Measurements from ENCODE around the gene TBC1D13.

Gene TBC1D13

DNA sequence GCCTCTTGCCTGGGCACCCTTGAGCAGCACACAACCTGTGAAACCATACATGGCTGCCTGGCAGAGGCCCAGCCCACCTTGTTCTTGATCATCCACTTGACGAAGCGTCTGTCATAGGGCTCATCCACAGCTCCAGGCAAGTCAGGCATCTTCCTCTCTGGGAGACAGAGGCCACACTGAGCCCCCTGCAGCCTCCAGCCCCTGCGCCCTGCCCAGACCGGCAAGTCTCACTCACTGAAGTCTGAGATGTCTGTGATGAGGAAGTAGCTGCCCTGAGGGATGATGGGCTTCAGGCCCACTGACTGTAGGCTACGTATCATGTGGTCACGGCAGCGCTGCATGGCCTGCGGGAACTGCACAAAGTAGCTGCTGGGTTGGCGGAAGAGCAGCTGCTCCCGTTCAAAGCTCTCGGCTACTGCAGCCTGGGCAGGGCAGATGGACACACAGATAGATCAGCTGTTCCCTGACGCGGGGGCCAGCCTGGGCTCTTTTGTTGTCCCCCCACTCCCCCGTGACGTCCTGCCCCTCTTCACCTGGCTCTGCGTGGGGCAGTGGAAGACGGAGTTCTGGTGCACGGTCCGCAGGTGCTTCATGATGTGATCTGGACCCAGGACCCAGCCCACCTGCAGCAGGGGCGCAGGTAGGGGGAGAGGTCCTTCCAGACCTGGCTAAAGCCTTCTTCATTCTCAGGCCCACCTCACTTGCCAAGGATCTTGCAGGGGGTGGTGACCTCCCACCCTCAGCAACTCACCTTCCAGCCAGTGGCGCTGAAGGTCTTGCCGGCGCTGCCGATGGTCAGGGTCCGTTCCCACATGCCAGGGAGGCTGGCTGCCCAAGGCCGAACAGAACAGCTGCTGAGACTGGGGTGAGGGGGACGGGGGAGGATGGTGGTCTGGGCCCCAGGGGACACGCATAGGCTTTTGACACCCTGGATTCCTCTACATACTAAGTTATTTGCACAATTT, 48.5 kb downstream of the TBC1D13 start:
- H3K4me3 ChIP-seq (replicated peaks; ENCODE audit: insufficient read depth, low read length), result no peak overlapping the region
- TF ChIP-seq GABPA (IDR thresholded peaks at IDR 0.05; ENCODE audit: low read depth), result no peak
- no peak for TF ChIP-seq CTCF (IDR thresholded peaks at IDR 0.05; ENCODE audit: insufficient read depth, low read length)
- TF ChIP-seq POLR2AphosphoS5 (IDR thresholded peaks at IDR 0.05; ENCODE audit: low read depth), result no peak
- TF ChIP-seq, protein P1, sequence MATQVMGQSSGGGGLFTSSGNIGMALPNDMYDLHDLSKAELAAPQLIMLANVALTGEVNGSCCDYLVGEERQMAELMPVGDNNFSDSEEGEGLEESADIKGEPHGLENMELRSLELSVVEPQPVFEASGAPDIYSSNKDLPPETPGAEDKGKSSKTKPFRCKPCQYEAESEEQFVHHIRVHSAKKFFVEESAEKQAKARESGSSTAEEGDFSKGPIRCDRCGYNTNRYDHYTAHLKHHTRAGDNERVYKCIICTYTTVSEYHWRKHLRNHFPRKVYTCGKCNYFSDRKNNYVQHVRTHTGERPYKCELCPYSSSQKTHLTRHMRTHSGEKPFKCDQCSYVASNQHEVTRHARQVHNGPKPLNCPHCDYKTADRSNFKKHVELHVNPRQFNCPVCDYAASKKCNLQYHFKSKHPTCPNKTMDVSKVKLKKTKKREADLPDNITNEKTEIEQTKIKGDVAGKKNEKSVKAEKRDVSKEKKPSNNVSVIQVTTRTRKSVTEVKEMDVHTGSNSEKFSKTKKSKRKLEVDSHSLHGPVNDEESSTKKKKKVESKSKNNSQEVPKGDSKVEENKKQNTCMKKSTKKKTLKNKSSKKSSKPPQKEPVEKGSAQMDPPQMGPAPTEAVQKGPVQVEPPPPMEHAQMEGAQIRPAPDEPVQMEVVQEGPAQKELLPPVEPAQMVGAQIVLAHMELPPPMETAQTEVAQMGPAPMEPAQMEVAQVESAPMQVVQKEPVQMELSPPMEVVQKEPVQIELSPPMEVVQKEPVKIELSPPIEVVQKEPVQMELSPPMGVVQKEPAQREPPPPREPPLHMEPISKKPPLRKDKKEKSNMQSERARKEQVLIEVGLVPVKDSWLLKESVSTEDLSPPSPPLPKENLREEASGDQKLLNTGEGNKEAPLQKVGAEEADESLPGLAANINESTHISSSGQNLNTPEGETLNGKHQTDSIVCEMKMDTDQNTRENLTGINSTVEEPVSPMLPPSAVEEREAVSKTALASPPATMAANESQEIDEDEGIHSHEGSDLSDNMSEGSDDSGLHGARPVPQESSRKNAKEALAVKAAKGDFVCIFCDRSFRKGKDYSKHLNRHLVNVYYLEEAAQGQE (IDR thresholded peaks at IDR 0.05; ENCODE audit: insufficient replicate concordance, low read depth), result no peak
- TF ChIP-seq SPI1 (IDR thresholded peaks at IDR 0.05; ENCODE audit: borderline replicate concordance, low read depth), result no peak
- no peak overlapping the region for H3K27ac ChIP-seq (replicated peaks)
- H3K27me3 ChIP-seq (ENCODE audit: insufficient read depth, poor library complexity, severe bottlenecking), result no peaks in the 10 kb centered on the region
- no peak for DNase-seq (ENCODE audit: low read depth in 1 of 2, low spot score in 1 of 2)

GRCh38 chr9:128836509-128837145, 49.6 kb downstream of the TBC1D13 start:
- H3K4me3 ChIP-seq (replicated peaks; ENCODE audit: insufficient read depth, low read length), result no peak overlapping the region
- H3K27me3 ChIP-seq (ENCODE audit: insufficient read depth, poor library complexity, severe bottlenecking), result no peaks in the 10 kb centered on the region
- H3K27ac ChIP-seq (replicated peaks), result no peak overlapping the region
- TF ChIP-seq CTCF (IDR thresholded peaks at IDR 0.05; ENCODE audit: insufficient read depth, low read length), result no peak
- no peak for TF ChIP-seq SPI1 (IDR thresholded peaks at IDR 0.05; ENCODE audit: borderline replicate concordance, low read depth)
- TF ChIP-seq, protein P1 (IDR thresholded peaks at IDR 0.05; ENCODE audit: insufficient replicate concordance, low read depth), result no peak
- no peak for TF ChIP-seq POLR2AphosphoS5 (IDR thresholded peaks at IDR 0.05; ENCODE audit: low read depth)
- TF ChIP-seq GABPA (IDR thresholded peaks at IDR 0.05; ENCODE audit: low read depth), result no peak
- no peak for DNase-seq (ENCODE audit: low read depth in 1 of 2, low spot score in 1 of 2)

DNA sequence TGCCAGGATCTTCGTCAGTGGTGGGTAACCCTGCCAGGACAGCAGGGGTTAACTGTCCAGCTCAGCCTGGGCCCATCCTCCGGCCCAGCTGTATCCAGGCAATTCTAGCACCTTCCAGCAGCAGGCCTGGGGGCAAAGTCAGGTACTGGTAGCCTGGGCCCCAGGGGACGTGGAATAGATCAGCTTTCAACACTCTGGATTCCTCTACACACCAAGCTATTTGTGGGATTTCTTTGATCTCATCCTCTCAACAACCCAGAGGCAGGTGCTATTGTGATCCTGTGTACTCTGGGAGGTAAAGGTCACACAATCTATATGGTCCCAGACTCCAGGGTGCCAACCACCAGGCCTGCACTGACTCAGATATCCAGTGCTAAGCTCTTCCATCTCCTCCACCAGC, 51.3 kb downstream of the TBC1D13 start:
- no peaks in the 10 kb centered on the region for H3K27me3 ChIP-seq (ENCODE audit: insufficient read depth, poor library complexity, severe bottlenecking)
- no peak overlapping the region for H3K4me3 ChIP-seq (replicated peaks; ENCODE audit: insufficient read depth, low read length)
- TF ChIP-seq, protein P1 (IDR thresholded peaks at IDR 0.05; ENCODE audit: insufficient replicate concordance, low read depth), result no peak
- TF ChIP-seq SPI1 (IDR thresholded peaks at IDR 0.05; ENCODE audit: borderline replicate concordance, low read depth) (no peak), POLR2AphosphoS5 (IDR thresholded peaks at IDR 0.05; ENCODE audit: low read depth) (no peak), GABPA (IDR thresholded peaks at IDR 0.05; ENCODE audit: low read depth) (no peak), CTCF (IDR thresholded peaks at IDR 0.05; ENCODE audit: insufficient read depth, low read length) (no peak)
- no peak overlapping the region for H3K27ac ChIP-seq (replicated peaks)
- DNase-seq (ENCODE audit: low read depth in 1 of 2, low spot score in 1 of 2), result no peak
